B cell (primary cell): Measurements from ENCODE around the gene PGGHG. TPM values are rescaled to one million over a fixed set of nuclear protein-coding genes. Genes with fewer than 3 reads are reported as not detected.

Experiments
- ATAC-seq: fragments of 200-7000 bp; cut with Tn5 transposase; one replicate; pipeline ENCODE4 v1.10.0; 2021; ENCODE audit warnings: low read depth, mild to moderate bottlenecking, moderate number of reproducible peaks, moderate library complexity
- CTCF ChIA-PET: fragments of 350-600 bp; sonication (Branson Sonifier 250); formaldehyde crosslinking; loops from one replicate; lab custom pipeline; 2021; ENCODE audit warnings: antibody characterized with exemption, inconsistent platforms; lab: Charles Lee
- POLR2A ChIA-PET: fragments of 350-600 bp; sonication (Branson Sonifier 250); formaldehyde crosslinking; loops from one replicate; lab custom pipeline; 2021; ENCODE audit warnings: antibody characterized with exemption; lab: Charles Lee
- DNase-seq: peaks from one replicate; pipeline ENCODE4 v3.0.0; 2013
- H2AFZ ChIP-seq: 2 replicates; pipeline ENCODE4 v1.6.1; 2012; ENCODE audit warnings: mild to moderate bottlenecking, low read depth, low read length; ENCODE audit not compliant: insufficient read depth, poor library complexity, severe bottlenecking
- H3K27ac ChIP-seq, 2 donors: 1 replicate in 1 of 2; 2 replicates in 1 of 2; pipeline ENCODE4 v1.5.1; 2012 to 2013; ENCODE audit warnings: low read length in 2 of 2, mild to moderate bottlenecking in 2 of 2, moderate library complexity in 1 of 2
- H3K27me3 ChIP-seq, 4 experiments: fragments of 200-600 bp in 1 of 4; sonication (generic) in 1 of 4; replicated peaks in 1 of 4; 1 replicate in 2 of 4; 2 replicates in 2 of 4; pipeline versions ENCODE4 v1.6.1 to v1.7.0; 2013 to 2016; ENCODE audit warnings: low read length in 3 of 4, mild to moderate bottlenecking in 2 of 4, mixed read lengths in 1 of 4, moderate library complexity in 1 of 4; ENCODE audit not compliant: insufficient read depth in 4 of 4, control insufficient read depth in 3 of 4; ENCODE audit errors: control extremely low read depth in 1 of 4
- H3K36me3 ChIP-seq, 2 experiments: replicated peaks in 1 of 2; 1 replicate in 1 of 2; 2 replicates in 1 of 2; pipeline versions ENCODE4 v1.6.1 to v1.7.1; 2013; ENCODE audit warnings: low read length in 1 of 2; ENCODE audit not compliant: insufficient read depth in 2 of 2, control insufficient read depth in 1 of 2; ENCODE audit errors: control extremely low read depth in 1 of 2, extremely low read depth in 1 of 2
- H3K4me1 ChIP-seq, 2 donors: fragments of 200-600 bp in 1 of 2; sonication (generic) in 1 of 2; 1 replicate in 1 of 2; 2 replicates in 1 of 2; pipeline versions ENCODE4 v1.5.1 to v1.6.1; 2013 to 2017; ENCODE audit warnings: low read length in 2 of 2; ENCODE audit not compliant: control insufficient read depth in 2 of 2, insufficient read depth in 2 of 2
- H3K4me2 ChIP-seq: replicated peaks from 2 replicates; pipeline ENCODE3; 2012; ENCODE audit warnings: mild to moderate bottlenecking, low read depth, low read length; ENCODE audit not compliant: poor library complexity, severe bottlenecking
- H3K4me3 ChIP-seq, 5 experiments: fragments of 200-600 bp in 1 of 5; sonication (generic) in 1 of 5; 1 replicate in 3 of 5; 2 replicates in 2 of 5; pipeline versions ENCODE4 v1.5.1 to v1.7.0; 2011 to 2016; ENCODE audit warnings: low read length in 4 of 5, mild to moderate bottlenecking in 4 of 5, low read depth in 2 of 5, control low read depth in 1 of 5, moderate library complexity in 1 of 5; ENCODE audit not compliant: insufficient read depth in 1 of 5; ENCODE audit errors: control extremely low read depth in 1 of 5, extremely low read depth in 1 of 5
- H3K79me2 ChIP-seq: fragments of 200-600 bp; sonication (generic); one replicate; pipeline ENCODE4 v1.6.0; 2016; ENCODE audit warnings: low read length; ENCODE audit not compliant: control insufficient read depth, insufficient read depth
- H3K9ac ChIP-seq: fragments of 200-600 bp; sonication (generic); 2 replicates; pipeline ENCODE4 v1.6.1; 2017; ENCODE audit warnings: mild to moderate bottlenecking, low read length, moderate library complexity
- H3K9me3 ChIP-seq, 3 donors: one replicate each; pipeline versions ENCODE4 v1.6.1 to v1.7.1; 2013; ENCODE audit warnings: low read length in 2 of 3; ENCODE audit not compliant: control insufficient read depth in 2 of 3, insufficient read depth in 1 of 3; ENCODE audit errors: control extremely low read depth in 1 of 3
- H4K20me1 ChIP-seq: 2 replicates; pipeline ENCODE4 v1.6.0; 2012; ENCODE audit warnings: mild to moderate bottlenecking, low read length; ENCODE audit not compliant: insufficient read depth, control insufficient read depth, poor library complexity, severe bottlenecking
- H3K27ac Mint-ChIP-seq: one replicate; pipeline ENCODE4 v1.8.0; 2021; ENCODE audit warnings: mixed read lengths
- H3K27me3 Mint-ChIP-seq: one replicate; pipeline ENCODE4 v1.8.0; 2021; ENCODE audit warnings: mixed read lengths
- H3K4me1 Mint-ChIP-seq: one replicate; pipeline ENCODE4 v1.8.0; 2021; ENCODE audit warnings: mixed read lengths
- H3K4me3 Mint-ChIP-seq: one replicate; pipeline ENCODE4 v1.8.0; 2021; ENCODE audit warnings: mixed read lengths
- H3K9me3 Mint-ChIP-seq: one replicate; pipeline ENCODE4 v1.8.0; 2022; ENCODE audit warnings: mixed read lengths; ENCODE audit not compliant: insufficient read depth
- EZH2 ChIP-seq: IDR thresholded peaks from 2 replicates; pipeline ENCODE4 v1.6.1; 2012; ENCODE audit warnings: borderline replicate concordance, low read depth, mild to moderate bottlenecking, moderate library complexity, low read length; ENCODE audit not compliant: insufficient read depth, poor library complexity, severe bottlenecking
- WGBS: methylation state at CpG from one replicate; pipeline ENCODE4 v1.1.5; 2013; ENCODE audit warnings: missing lambda C conversion rate; ENCODE audit not compliant: insufficient coverage; 5-methylcytosine and 5-hydroxymethylcytosine counted together
- intact Hi-C: fragments of 100-400 bp; cut with micrococcal nuclease; formaldehyde crosslinking; loops from one replicate; pipeline ENCODE4 v1.10.0; 2022
- polyA plus RNA-seq: library from polyadenylated mRNA; depleted of rRNA; stranded (reverse); fragments of >200 nt; gene quantifications from 2 replicates; pipeline ENCODE4 v1.2.3, GENCODE V29; 2012
- total RNA-seq, 2 donors: library from RNA; stranded (reverse); fragments of 120-200 nt in 1 of 2; gene quantifications; 1 replicate in 1 of 2; 2 replicates in 1 of 2; pipeline versions ENCODE4 v1.2.3 to v1.2.4, GENCODE V29; 2013 to 2022
- TF ChIP-seq, protein P1 (sequence below): fragments of 200-600 bp; IDR thresholded peaks from one replicate; pipeline ENCODE4 v1.8.0; 2022; ENCODE audit warnings: antibody characterized with exemption, mild to moderate bottlenecking

PGGHG gene
- total and polyA plus RNA-seq, 2 donors (not counting 1 experiment from before 2014, with no cell fraction given), result 159 to 264 TPM

DNA sequence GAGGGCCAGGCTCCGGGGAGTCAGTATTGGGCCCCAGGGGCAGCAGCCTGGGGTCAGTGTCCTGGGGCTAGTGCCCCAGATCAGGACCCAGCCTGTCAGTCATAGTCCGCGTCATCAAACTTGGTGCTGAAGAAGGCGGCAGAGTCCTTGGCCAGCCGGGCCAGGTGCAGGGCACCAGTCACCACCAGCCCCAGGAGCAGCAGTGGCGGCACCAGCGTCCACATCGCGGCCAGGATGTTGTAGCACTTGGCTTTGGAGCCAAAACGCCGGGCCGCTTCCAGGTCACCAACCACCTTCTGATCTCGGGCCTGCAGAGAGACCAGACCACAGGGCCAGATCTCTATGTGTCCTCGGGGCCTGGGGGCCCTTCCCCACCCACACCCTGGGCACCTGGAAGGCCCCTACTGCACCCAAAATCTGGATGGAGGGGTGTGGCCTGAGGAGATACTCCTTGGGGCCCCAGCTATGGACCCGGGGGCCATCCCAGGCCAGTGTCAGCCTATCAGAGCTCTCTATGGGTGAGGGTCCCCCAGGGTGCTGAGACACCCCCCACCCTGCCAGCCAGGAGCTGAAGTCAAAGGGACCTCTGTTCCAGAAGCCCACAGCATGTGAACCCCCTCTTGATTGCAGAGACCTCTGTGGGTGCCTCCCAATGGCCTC, 9.6 kb downstream of the PGGHG start:
- H3K9ac ChIP-seq, result no peak overlapping the region
- H3K4me1 ChIP-seq, result peaks cover 11 to 12% of the 10 kb centered on the region in 2 donors
- no peaks in the 10 kb centered on the region for H3K79me2 ChIP-seq
- peaks cover 0 to 15% (median 1%) of the 10 kb centered on the region in 4 experiments for H3K27me3 ChIP-seq
- H3K4me1 Mint-ChIP-seq, result peaks cover 18% of the 10 kb centered on the region
- no peak overlapping the region for H3K4me3 Mint-ChIP-seq
- no peak overlapping the region for H3K27ac ChIP-seq
- DNase-seq, result no peak
- no peak for ATAC-seq
- H4K20me1 ChIP-seq, result no peaks in the 10 kb centered on the region
- intact Hi-C loops, result no loop called here
- ChIA-PET CTCF (no interaction called here), POLR2A (interaction anchor here (1.0 kb wide), 1 partner anchor 10 kb away, joined by 3 read pairs; the partner anchor contains the start of gene PGGHG)
- H3K27ac Mint-ChIP-seq, result no peak overlapping the region
- TF ChIP-seq, protein P1, sequence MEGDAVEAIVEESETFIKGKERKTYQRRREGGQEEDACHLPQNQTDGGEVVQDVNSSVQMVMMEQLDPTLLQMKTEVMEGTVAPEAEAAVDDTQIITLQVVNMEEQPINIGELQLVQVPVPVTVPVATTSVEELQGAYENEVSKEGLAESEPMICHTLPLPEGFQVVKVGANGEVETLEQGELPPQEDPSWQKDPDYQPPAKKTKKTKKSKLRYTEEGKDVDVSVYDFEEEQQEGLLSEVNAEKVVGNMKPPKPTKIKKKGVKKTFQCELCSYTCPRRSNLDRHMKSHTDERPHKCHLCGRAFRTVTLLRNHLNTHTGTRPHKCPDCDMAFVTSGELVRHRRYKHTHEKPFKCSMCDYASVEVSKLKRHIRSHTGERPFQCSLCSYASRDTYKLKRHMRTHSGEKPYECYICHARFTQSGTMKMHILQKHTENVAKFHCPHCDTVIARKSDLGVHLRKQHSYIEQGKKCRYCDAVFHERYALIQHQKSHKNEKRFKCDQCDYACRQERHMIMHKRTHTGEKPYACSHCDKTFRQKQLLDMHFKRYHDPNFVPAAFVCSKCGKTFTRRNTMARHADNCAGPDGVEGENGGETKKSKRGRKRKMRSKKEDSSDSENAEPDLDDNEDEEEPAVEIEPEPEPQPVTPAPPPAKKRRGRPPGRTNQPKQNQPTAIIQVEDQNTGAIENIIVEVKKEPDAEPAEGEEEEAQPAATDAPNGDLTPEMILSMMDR, result no peak
- no peak for TF ChIP-seq EZH2
- H3K27me3 Mint-ChIP-seq, result peaks cover 7% of the 10 kb centered on the region
- H3K4me3 ChIP-seq, result no peak overlapping the region
- H3K36me3 ChIP-seq, result no peaks in the 10 kb centered on the region
- WGBS, result 86% methylated on average over 14 of the region's 15 CpGs
- H3K4me2 ChIP-seq, result no peak overlapping the region
- H3K9me3 ChIP-seq, result no peaks in the 10 kb centered on the region
- H2AFZ ChIP-seq, result no peak overlapping the region
- no peaks in the 10 kb centered on the region for H3K9me3 Mint-ChIP-seq

DNA sequence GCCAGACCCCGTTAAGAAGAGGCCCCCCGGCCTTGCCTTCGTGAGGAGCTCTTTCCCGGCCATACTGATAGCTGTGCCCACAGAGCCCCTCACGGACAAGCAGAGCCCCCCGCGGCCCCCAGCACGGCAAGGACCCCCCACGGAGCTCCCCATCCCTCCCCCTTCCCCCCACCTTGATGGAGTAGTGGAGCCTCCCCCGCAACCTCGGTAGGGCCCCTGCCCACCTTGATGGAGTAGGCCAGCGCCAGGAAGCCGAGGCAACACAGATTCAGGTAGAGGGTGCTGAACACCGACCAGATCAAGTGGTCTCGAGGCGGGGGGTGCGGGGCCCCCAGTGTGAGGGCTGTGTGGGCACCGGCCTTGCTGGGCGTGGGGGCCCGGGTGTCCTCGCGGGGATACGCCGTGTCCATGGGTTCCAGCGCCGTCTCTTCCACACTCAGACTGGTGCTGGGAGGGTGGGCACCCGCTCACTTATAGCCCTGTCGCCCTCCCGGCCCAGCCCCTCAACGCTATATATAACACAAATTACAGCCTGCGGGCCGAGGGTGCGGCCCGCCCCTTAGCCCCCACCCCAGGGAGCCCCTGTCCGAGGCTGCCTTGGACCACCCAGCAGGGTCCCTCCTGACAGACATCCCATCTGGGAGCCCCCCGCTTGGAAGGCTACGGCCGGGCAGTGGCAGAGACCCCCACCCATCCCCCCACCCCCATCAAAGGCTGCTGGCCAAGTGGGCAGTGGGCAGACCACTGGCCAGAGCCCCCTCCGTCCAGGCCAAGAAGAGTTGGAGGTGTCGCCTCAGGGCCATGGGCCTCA, 10.4 kb downstream of the PGGHG start, which contains the start of gene IFITM5:
Gene IFITM5 (minus strand): TSS at position 446 of the 811 bp plus-strand sequence. CDS start 36 bp downstream, at position 410.
- H3K27me3 ChIP-seq, result peaks cover 0 to 15% (median 1%) of the 10 kb centered on the region in 4 experiments
- H3K4me2 ChIP-seq, result no peak within 1 kb of the TSS
- Mint-ChIP-seq H3K27me3 (peaks cover 7% of the 10 kb centered on the region), H3K27ac (peak within 1 kb of the TSS; percentile 26), H3K9me3 (no peaks in the 10 kb centered on the region), H3K4me3 (no peak within 1 kb of the TSS), H3K4me1 (peaks cover 23% of the 10 kb centered on the region)
- ATAC-seq (no peak), DNase-seq (no peak)
- no peak for TF ChIP-seq EZH2
- TF ChIP-seq, protein P1, result no peak
- no peaks in the 10 kb centered on the region for H4K20me1 ChIP-seq
- H3K36me3 ChIP-seq, result no peaks in the 10 kb centered on the region
- no peak within 1 kb of the TSS for H3K4me3 ChIP-seq
- no peak within 1 kb of the TSS for H2AFZ ChIP-seq
- H3K9ac ChIP-seq, result no peak within 1 kb of the TSS
- intact Hi-C loops, result no loop called here
- H3K9me3 ChIP-seq, result no peaks in the 10 kb centered on the region
- no peak within 1 kb of the TSS for H3K27ac ChIP-seq
- 75% methylated on average over 22 of the region's 40 CpGs for WGBS
- CTCF ChIA-PET, result interaction anchor here (1.2 to 5.1 kb wide), 3 partner anchors 10 to 48 kb away, joined by 3 to 32 read pairs (median 6); no protein-coding TSS in a partner anchor
- peaks cover 15 to 18% of the 10 kb centered on the region in 2 donors for H3K4me1 ChIP-seq
- POLR2A ChIA-PET, result interaction anchor here (1.0 to 1.1 kb wide), 2 partner anchors 11 to 90 kb away, joined by 3 read pairs; partner anchors contain the start of gene PGGHG
- H3K79me2 ChIP-seq, result no peaks in the 10 kb centered on the region
